SKM-1 (cell line): ENCODE measurements around the gene NALCN.
"Not testable (repeated sequence)": the region's sequence is repeated elsewhere in the genome, so short reads cannot be mapped to it uniquely, and the experiment has no call there.

Experiments
- DNase-seq: peaks from one replicate; lab custom pipeline; 2025; ENCODE audit not compliant: unreplicated experiment; lab: John Stamatoyannopoulos, UW

The NALCN gene

DNA sequence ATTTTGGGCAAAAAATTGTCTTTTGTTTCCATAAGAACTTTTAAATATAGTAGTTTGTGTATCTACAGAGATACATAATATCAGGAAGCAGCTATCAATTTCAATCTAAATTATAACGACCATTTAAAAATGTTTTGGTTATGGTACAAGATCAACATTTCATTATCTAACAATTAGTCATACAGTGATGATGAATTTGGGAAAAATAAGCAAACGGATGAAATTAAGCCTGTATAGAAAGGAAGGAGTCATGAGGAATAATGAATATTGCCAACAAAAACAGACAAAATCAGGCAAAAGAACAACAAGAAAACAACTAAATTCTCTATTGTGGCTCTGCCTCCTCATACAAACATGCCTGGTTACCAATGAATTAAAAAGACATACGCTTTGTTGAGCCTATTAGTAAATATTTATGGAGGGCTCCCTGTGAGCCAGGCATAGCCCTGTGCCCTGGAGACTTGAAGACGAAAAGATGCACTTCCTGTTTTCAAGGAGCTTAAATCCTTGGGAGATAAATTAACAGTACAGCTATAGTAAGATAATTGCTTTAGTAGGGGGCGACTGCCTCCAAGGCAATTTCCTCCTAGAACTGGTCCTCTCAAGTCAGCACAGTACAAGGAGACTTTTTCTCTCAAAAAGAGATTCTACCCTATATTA lies 73.0 kb downstream of the NALCN start:
- no peak for DNase-seq

DNA sequence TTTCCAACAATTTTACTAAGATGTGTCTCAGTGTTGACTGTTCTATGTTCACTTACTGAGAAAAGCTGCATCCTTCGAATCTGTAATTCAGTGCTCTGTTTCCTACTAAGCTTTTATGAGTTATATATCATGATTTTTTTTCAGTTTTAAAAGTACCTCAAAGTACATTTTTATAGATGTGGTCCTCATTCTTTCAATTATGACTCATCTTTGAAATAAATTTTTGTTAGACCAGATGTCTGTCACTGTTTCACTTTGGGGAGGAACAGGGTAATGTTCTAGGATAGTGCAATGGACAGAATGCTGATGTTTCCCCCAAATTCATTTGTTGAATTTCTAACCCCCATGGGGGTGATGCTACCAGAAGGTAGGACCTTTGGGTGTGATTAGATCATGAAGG lies 74.8 kb downstream of the NALCN start:
- no peak for DNase-seq

DNA sequence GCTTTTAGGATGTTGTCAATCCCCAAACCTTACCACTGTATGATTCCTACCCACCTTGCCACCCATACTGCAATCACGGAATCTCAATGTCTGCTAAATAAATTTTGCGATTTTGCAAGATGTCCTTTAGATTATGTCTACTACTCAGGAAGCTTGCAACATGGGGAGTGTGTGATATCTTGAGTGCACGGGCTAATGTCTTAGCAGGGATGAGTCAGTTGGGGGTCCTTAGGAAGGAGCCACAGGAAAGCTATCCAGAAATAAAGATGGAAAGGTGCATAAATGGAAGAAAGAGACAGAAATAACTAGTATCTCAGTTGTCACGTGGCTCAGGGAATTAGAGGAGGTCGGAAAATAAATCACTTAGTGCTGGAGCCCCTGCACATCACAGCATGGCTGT lies 77.1 kb downstream of the NALCN start:
- DNase-seq = no peak

DNA sequence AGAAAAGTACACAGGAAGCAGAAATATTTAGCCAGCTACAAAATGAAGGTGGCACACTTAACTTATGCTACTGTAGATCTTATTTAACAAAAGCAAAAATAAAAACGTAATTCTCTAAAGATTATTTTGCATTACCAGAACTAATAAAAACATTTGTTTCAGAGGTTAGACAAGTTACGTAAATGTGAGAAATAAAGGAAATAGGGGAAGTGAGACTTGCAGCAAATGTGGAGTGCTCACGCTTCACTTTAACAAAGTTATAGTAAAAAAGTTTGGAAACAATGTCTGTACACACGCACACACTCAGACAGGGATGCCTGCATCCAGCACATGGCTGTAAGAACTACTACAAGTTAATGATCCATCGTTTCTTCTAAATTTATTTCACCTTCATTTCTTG lies 83.7 kb downstream of the NALCN start:
- no peak for DNase-seq

DNA sequence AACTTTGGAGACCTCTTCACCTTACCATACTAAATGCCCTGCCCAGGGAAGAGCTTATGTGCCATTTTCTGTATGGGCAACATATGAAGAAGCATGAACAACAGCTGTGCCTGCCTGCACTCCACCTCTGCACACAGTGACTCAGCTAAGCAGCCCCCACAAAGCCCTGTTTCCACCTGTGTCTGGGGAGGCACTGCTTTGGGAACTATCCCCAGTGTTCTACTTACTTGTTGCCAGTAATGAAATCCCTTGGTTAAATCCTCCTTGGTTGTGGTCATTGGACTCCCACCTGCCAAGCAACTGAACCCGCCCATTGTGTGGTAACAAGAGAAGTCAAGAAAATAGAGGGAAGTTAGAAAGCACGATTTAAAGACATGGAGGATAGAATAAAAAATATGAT lies 84.6 kb downstream of the NALCN start:
- no peak for DNase-seq

DNA sequence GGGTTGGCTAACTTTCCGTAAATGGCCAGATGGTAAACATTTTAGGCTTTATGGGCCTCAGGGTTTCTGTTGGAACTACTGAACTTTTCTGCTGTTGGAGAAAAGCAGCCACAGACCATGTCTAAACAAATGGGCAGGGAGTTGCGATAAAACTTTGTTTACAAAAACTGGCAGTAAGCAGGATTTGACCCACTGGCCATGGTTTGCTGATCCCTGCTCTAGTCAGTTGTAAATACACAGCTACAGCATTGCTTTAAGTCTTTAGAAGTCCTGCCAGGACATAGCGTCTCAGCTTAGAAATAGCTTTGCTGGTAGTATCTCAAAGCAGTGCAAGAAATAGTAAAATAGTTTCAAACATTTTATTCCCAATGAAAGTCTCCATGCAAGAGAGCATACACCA lies 88.4 kb downstream of the NALCN start:
- no peak for DNase-seq

- no peak for DNase-seq
These were observed 89.6 kb downstream of the NALCN start for GRCh38 chr13:101326710-101327109.

- no peak for DNase-seq
These were observed 90.9 kb downstream of the NALCN start for GRCh38 chr13:101325423-101325822.

GRCh38 chr13:101323601-101324000 lies 92.7 kb downstream of the NALCN start:
- DNase-seq = no peak

- no peak for DNase-seq
These were observed 98.3 kb downstream of the NALCN start for GRCh38 chr13:101317986-101318523.

DNA sequence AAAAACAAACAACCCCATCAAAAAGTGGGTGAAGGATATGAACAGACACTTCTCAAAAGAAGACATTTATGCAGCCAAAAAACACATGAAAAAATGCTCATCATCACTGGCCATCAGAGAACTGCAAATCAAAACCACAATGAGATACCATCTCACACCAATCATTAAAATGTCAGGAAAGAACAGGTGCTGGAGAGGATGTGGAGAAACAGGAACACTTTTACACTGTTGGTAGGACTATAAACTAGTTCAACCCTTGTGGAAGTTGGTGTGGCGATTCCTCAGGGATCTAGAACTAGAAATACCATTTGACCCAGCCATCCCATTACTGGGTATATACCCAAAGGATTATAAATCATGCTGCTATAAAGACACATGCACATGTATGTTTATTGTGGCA lies 102.8 kb downstream of the NALCN start:
- not testable (repeated sequence) for DNase-seq

- DNase-seq = no peak
These were observed 107.2 kb downstream of the NALCN start for GRCh38 chr13:101309014-101309619.

DNA sequence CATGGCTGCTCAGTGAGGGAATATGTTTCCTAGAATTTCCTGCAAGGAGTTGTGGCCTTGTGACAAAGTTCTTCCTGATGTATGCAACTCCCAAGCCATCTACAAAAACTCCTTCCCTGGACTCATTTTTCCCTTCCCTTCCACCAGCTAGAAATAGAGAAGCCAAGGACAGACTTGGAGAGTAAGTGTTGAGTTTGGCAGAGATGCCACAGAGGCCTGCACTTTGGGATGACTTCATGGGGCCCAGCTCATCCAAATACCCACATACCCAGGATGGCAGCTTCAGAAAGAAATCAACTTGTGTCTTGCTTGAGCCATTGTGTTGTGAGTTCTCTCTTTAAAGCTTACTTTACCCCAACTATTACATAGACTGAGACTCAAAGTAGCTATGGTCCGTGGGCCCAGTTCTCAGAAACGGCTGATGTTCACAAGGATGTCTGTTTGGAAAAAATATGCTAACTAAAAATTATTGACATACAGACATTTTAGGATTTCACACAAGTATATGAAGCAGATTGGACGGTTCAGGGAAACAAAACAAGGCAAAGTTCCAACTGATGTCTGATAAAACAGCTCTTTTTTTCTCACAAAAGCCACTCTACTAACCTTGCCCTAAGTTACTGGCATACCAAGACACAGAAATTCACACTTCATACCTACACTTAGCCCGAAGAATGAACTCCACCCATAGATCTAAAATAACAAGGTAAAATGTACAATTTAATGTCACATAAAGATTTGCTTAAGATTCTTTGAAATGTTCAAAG lies 107.9 kb downstream of the NALCN start:
- DNase-seq = no peak

GRCh38 chr13:101307181-101307701 lies 109.1 kb downstream of the NALCN start:
- DNase-seq = no peak

GRCh38 chr13:101306773-101307172 lies 109.5 kb downstream of the NALCN start:
- DNase-seq = no peak

DNA sequence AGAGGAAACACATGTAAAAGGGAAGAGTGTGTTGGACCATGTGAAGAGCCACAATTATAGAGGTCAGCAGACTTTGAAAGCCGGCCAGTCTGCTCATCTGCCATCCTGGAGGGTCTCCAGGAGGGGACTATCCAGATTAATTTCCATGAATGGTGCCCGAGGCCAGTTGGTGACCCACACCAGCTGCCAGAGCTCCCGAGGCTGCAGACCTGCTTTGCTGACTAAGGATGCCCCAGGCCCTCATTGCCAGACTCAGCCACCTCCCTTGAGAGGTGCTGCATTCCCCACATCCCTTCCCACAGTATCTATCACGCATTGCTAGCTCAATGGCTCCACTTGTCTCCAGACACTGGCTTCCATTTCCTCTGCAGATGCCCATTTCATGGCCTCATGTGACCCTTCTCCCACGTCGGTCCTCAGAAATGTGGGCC lies 110.3 kb downstream of the NALCN start:
- no peak for DNase-seq

- DNase-seq = no peak
These were observed 112.8 kb downstream of the NALCN start for GRCh38 chr13:101303521-101303920.

DNA sequence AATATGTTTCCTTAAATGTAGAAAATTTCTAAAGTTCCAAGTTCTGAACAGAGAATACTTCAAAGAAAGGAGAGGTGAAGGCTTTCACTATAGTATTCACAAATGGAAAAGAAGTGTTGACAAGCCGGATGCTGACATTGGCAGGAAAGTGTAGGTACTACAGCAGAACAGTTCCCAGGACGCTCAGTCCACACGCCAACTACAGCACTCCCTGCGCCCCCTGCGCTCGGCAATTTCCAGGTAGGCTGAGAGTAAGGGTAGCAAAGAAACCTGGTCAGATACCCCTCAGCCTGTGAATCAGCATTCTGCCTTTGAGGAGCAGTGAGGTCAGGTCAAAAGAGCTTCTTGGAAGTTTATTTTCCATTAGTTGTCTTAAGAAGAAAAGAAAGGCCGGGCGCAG lies 115.3 kb downstream of the NALCN start:
- DNase-seq = no peak

DNA sequence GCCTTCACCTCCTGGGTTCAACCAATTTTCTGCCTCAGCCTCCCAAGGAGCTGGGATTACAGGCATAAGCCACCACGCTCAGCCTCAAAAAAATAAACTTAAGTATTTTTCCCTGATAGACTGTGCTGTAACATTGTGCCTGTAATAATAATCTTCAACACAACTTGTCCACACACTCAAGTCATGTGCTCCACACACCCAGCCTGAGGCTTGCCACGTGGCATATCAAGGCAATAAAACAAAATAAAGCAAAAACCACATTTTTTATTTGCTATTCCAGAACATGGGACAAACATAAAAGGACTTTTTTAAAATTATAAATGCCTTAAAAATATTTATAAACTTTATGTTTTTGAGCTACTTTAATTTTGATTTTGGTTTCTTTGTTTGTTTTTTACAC lies 115.8 kb downstream of the NALCN start:
- no peak for DNase-seq

DNA sequence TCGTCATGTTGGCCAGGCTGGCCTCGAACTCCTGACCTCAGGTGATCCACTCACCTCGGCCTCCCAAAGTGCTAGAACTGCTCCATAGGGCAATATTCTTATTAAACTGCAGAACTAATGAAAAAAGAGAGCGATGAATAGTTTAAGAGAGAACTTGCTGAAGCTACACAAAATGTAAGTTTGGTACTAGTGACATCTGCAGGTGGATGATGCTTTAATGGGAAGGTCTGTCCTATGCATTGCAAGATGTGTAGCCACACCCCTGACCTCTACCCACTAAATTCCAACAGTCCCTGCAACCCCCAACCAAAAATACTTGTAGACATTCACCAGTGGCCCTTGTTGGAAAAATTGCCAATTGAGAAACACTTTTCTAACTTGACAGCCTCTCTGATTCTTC lies 117.8 kb downstream of the NALCN start:
- DNase-seq = no peak

DNA sequence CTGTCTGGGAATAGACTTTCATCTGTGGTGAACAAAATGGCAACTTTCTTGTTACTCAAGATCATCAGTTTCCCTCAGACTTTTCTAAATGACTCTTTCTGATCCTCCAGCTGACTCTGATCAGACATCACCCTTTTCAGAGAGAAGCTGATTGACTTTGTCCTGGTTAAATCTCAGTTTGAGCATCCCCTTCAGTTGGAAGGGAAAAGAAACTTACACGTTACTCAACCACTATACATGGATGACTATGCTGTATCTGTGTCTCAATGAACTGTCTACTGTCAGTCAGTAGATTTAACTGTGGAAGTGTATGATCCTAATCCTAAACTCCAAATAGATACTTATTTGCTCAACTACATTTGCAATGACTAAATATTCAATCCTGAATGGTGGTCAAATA lies 118.5 kb downstream of the NALCN start:
- no peak for DNase-seq

DNA sequence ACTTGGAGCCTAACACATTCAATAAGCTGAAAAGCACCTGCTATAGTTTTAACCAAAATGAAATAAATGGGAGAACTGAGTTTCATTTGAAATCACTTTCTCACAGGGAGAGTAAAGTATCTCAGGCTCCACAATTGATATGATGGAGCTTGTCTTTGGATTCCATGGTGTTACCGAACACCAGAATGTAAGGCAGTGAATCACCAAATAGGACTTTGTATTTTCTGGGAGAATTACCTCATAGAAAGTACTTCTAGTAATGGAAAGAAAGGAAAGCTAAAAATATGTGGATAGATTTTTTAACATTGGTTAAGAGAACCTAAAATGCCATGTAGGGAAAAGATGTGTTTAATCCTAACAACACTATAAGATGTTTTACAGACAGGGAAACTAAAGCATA lies 123.6 kb downstream of the NALCN start:
- DNase-seq = no peak
